ENCODE results near the gene PTPRT. TPM values are rescaled to one million over a fixed set of nuclear protein-coding genes. Genes with fewer than 3 reads are reported as not detected.

Gene PTPRT
- total RNA-seq, 1 donor from 2014 or later, result 23.5 TPM

DNA sequence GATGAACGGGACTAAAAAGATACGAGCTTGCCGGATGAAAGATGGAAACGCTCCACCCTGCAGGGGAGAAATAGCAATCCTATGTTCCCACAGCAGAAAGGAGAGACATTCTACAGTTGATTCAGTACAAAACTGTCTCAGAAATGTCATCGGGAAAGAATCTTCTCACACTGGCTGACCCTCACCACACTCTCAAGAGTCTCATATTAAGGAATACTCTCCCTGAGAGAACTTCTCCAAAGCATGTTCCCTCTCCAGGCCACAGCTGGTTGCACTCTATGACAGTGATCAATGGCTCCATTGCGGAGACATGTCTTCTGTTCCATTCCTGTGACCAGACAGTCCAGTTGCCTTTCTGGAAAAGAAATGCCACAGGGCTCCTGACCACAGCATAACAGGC, 813.6 kb downstream of the PTPRT start:
- H3K36me3 ChIP-seq, result no peaks in the 10 kb centered on the region
- no peak overlapping the region for H3K27ac ChIP-seq
- no peak overlapping the region for H3K4me3 ChIP-seq
- no peaks in the 10 kb centered on the region for H3K4me1 ChIP-seq
- no peak for DNase-seq (ENCODE audit: low spot score in 2 of 2)
- H3K9me3 ChIP-seq, result no peaks in the 10 kb centered on the region
- intact Hi-C loops (cut with DNase I), result no loop called here
- no peaks in the 10 kb centered on the region for H3K27me3 ChIP-seq
- TF ChIP-seq, protein P1, sequence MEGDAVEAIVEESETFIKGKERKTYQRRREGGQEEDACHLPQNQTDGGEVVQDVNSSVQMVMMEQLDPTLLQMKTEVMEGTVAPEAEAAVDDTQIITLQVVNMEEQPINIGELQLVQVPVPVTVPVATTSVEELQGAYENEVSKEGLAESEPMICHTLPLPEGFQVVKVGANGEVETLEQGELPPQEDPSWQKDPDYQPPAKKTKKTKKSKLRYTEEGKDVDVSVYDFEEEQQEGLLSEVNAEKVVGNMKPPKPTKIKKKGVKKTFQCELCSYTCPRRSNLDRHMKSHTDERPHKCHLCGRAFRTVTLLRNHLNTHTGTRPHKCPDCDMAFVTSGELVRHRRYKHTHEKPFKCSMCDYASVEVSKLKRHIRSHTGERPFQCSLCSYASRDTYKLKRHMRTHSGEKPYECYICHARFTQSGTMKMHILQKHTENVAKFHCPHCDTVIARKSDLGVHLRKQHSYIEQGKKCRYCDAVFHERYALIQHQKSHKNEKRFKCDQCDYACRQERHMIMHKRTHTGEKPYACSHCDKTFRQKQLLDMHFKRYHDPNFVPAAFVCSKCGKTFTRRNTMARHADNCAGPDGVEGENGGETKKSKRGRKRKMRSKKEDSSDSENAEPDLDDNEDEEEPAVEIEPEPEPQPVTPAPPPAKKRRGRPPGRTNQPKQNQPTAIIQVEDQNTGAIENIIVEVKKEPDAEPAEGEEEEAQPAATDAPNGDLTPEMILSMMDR (IDR thresholded peaks at IDR 0.05), result no peak

DNA sequence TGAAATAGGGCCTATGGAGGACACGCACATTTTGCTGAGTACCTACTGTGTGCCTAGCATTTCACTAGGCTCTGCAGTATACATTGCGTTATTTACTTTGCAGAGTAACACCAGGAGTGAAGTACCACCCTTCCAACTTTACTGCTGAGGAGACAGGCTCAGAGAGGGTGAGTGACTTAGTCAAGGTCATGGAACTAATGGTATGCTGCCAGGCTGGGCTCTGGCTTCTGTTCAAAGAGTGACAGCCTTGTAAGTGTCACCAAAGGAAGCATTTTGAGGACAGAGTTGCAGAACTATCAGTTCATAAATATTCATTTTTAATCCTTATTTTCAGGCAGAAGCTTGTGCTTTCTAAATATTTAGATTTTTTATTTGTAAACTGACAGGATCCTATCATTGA, 816.7 kb downstream of the PTPRT start:
- no peak for DNase-seq (ENCODE audit: low spot score in 2 of 2)
- no peaks in the 10 kb centered on the region for H3K36me3 ChIP-seq
- intact Hi-C loops (cut with DNase I), result no loop called here
- no peak overlapping the region for H3K27ac ChIP-seq
- H3K9me3 ChIP-seq, result no peaks in the 10 kb centered on the region
- TF ChIP-seq, protein P1 (IDR thresholded peaks at IDR 0.05), result no peak
- H3K4me3 ChIP-seq, result no peak overlapping the region
- no peaks in the 10 kb centered on the region for H3K27me3 ChIP-seq
- H3K4me1 ChIP-seq, result no peaks in the 10 kb centered on the region

DNA sequence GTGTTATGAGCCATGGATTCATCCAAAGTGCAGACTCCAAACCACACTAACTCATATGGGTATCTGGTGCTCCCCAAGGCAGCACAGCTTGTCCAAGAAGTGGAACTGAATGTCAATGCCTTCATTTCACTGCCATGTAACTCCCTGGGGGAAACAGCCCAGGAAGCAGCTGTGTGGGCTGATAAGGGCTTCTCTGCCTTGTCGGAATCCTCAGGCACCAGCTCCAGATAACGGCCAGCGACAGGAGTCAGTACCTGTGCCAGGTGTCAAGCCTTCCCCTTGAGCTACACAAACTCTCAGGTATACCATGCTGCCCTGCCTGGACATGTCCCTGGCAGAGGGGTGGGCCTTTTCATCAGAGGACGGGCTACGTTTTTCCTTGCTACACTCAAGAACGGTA, 819.6 kb downstream of the PTPRT start:
- Histone ChIP-seq H3K27ac (no peak overlapping the region), H3K9me3 (no peaks in the 10 kb centered on the region), H3K36me3 (no peaks in the 10 kb centered on the region), H3K4me3 (no peak overlapping the region), H3K27me3 (no peaks in the 10 kb centered on the region), H3K4me1 (no peaks in the 10 kb centered on the region)
- intact Hi-C loops (cut with DNase I), result no loop called here
- TF ChIP-seq, protein P1 (IDR thresholded peaks at IDR 0.05), result no peak
- DNase-seq (ENCODE audit: low spot score in 2 of 2), result no peak

DNA sequence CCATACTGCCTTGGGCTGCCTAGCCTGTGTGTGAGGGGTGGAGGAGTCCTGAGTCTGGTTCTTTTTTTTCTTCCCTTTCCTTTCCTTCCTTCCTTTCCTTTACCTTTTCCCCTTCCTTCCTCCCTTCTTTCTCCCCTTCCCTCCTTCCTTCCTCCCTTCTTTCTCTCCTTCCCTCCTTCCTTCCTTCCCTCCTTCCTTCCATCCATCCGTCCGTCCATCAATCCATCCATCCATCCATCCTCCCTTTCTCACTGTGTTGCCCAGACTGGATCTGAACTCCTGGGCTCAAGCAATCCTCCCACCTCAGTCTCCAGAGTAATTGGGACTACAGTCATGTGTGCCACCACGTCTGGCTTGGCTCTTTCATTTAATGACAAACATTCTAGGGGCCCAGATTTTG, 820.8 kb downstream of the PTPRT start:
- Histone ChIP-seq H3K4me1 (no peaks in the 10 kb centered on the region), H3K4me3 (no peak overlapping the region), H3K9me3 (no peaks in the 10 kb centered on the region), H3K27me3 (no peaks in the 10 kb centered on the region), H3K27ac (no peak overlapping the region), H3K36me3 (no peaks in the 10 kb centered on the region)
- TF ChIP-seq, protein P1 (IDR thresholded peaks at IDR 0.05), result no peak
- DNase-seq (ENCODE audit: low spot score in 2 of 2), result no peak
- intact Hi-C loops (cut with DNase I), result no loop called here

DNA sequence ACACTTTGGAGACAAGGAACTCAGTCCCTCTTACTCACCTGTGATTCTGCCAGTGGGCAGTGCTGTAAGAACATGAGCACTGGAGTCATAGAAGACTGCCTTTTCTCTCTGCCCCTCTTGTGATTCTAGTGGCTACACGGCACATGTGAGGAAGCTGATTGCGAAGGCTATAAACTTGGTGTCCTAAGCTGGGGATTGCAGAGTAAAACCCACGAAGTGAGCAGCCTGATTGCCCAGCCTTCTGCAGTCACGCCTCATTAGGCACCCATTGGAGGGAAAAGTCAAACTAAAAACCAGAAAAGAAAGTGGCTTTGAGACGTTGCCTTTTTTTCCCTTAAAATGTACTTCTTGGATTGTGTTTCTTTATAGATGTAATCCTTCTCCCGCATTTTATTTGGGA, 823.1 kb downstream of the PTPRT start:
- intact Hi-C loops (cut with DNase I), result no loop called here
- H3K4me1 ChIP-seq, result no peaks in the 10 kb centered on the region
- no peaks in the 10 kb centered on the region for H3K36me3 ChIP-seq
- DNase-seq (ENCODE audit: low spot score in 2 of 2), result no peak
- H3K27me3 ChIP-seq, result no peaks in the 10 kb centered on the region
- TF ChIP-seq, protein P1 (IDR thresholded peaks at IDR 0.05), result no peak
- H3K27ac ChIP-seq, result no peak overlapping the region
- no peaks in the 10 kb centered on the region for H3K9me3 ChIP-seq
- no peak overlapping the region for H3K4me3 ChIP-seq

DNA sequence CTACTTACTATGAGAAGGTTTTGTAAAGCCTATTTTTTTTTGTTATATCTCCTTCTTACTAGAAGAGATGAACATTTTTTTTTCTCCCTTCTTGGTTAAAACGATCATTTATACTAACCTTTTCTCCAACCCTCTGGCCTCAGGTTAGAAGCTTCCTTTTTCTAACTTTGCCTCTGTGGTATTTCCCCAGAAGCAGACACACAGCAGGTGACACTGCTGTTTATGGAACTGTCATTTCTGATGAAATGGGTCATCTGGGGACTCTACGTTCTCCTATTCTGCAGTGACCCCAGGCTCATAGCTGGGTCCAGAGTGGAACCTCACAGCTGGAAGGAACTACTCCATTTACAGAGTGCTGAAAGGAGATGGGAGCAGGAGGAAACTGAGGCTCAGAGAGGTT, 825.3 kb downstream of the PTPRT start:
- no peak for DNase-seq (ENCODE audit: low spot score in 2 of 2)
- intact Hi-C loops (cut with DNase I), result no loop called here
- no peak overlapping the region for H3K4me3 ChIP-seq
- H3K27ac ChIP-seq, result no peak overlapping the region
- H3K9me3 ChIP-seq, result no peaks in the 10 kb centered on the region
- no peaks in the 10 kb centered on the region for H3K4me1 ChIP-seq
- TF ChIP-seq, protein P1 (IDR thresholded peaks at IDR 0.05), result no peak
- H3K27me3 ChIP-seq, result no peaks in the 10 kb centered on the region
- H3K36me3 ChIP-seq, result no peaks in the 10 kb centered on the region
